GM18508 (cell line): ENCODE data around the gene LSM6.
A peak's percentile ranks its signal among the peaks of the same experiment; 100 is the strongest.

Experiments used
- ATAC-seq: cut with Tn5 transposase; IDR thresholded peaks from one replicate; pipeline ENCODE4 v1.9.1; 2021; ENCODE audit warnings: moderate number of reproducible peaks; ENCODE audit not compliant: insufficient read depth, unreplicated experiment

The LSM6 gene

DNA sequence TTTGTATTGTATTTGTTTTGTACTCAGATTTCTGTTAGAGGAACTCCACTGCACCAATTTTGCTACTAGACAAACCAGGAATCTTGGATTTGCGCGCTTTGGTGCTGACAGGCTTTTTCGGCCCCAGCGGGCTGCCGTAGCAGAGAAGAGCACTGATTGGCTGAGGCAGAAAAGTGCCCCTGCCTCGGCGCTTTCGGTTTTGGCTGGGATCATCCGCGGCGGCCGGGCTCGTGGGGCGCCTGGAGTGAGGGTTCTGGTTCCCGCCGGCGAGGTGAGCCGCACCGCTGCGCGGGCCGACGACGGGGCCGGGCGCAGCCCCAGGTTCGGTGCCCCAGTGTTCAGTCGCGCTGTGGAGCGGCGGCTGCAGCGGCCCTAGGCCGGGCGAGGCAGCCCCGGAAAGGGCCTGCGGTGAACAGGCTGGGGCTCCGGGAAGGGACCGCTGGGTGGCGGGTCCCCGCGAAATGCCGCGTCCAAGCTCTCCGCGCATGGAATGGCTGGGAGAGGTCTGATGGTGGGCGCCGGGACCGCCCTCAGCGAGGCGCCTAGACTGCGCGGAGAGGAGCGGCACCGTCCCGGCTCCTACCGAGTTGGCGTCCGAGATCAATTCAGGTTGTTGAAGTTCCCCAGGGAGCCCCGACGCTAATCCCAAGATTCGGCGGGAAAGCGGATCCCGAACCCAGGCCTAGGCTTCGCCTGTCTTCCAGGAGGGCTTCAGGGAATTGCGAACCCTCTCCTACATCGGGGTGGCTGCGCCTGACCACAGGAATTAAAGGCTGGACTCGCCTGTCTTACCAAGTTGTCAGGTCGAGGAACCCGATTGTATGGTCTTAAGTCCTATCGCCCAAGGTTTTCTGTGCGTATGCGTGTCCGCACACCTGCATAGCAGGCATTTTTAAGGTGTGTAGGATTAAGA is at the start of gene LSM6:
Gene LSM6, plus strand, starts transcription at position 178 of the 913 bp plus-strand sequence. CDS start 7,204 bp downstream, outside the sequence.
- ATAC-seq: peak; percentile 84

- peak; percentile 100 for ATAC-seq
These were observed 43.1 kb upstream of the LSM6 start for GRCh38 chr4:146132445-146132844.

- no peak for ATAC-seq
These were observed 40.6 kb upstream of the LSM6 start for GRCh38 chr4:146134761-146135445.

GRCh38 chr4:146135941-146136340 is 39.6 kb upstream of the LSM6 start:
- no peak for ATAC-seq

- no peak for ATAC-seq
These were observed 32.8 kb upstream of the LSM6 start for GRCh38 chr4:146142768-146143167.

- ATAC-seq: no peak
These were observed 31.6 kb upstream of the LSM6 start for GRCh38 chr4:146143888-146144287.

DNA sequence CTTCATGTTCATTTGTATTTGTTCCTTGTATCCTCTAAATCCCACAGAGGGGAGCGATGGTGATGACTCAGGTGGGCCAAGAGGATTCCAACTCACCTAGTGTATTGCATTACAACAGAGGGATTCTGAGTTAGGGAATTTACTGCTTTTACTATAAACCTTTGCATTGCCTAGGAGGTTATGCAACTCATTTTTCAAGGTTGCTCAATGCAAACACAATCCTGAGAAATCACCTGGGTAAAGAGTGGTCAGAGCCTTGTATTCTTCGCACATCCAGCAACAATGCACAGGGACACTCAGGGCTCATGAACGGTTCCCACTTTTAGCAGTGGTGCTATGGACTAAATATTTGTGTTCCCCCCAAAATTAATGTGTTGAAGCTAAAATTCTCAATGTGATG is 28.6 kb upstream of the LSM6 start:
- no peak for ATAC-seq

GRCh38 chr4:146148021-146148420 is 27.5 kb upstream of the LSM6 start:
- ATAC-seq: no peak

- ATAC-seq: no peak
These were observed 21.5 kb upstream of the LSM6 start for GRCh38 chr4:146154057-146154456.

- ATAC-seq: no peak
These were observed 20.3 kb upstream of the LSM6 start for GRCh38 chr4:146155152-146155724.

DNA sequence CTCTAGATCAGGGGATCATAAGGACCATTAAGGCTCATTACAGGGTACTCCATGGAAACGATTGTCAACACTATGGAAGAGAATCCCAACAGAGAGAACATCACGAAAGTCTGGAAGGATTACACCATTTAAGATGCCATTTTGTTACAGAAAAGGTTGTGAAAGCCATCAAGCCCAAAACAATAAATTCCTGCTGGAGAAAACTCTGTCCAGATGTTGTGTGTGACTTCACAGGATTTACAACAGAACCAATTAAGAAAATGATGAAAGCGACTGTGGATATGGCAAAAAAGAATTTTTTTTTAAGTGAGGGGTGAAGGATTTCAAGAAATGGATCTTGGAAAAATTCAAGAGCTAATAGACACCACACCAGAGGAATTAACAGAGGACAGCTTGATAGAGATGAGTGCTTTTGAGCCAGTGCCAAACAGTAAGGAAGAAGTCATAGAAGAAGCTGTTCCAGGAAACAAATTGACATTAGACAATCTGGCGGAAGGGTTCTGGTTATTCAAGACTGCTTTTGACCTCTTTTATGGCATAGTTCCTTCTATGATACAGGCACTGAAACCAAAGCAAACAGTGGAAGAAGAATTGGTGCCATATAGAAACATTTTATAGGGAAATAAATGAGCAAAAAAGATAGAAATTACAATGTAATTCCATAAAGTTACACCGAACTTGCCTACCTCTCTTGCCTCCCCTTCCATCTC is 17.3 kb upstream of the LSM6 start:
- ATAC-seq: no peak

DNA sequence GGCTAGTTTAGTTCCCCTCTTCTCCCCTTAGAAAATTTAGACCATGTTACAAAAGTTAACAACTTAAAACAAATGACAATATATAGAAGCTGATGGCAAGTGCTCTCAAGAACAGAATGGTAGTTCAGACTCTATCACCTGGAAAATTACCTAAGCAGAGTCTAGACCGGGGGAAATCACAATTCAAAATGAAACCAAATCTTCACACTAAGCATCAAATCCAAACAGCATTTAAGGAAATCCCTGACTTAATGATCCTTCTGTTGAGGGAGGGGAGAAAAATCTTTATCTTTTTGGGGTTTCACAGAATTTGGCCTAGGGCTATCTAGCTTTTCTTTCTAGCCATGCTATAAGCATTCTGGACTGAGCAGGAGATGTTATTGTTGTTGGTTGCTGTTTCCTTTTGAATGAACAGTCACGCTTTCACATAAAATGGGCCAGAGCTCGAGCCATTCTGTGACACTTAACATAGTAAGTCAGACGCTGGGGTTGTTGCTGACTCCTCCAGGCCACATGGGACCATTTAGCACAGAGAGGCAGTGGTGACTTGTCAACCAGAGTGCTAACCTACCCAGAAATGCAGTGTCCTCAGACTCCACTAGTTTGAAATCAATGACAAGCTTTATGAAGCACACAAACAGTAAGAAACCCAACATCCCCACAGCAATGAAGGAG is 16.0 kb upstream of the LSM6 start:
- ATAC-seq: peak; percentile 74

- no peak for ATAC-seq
These were observed 14.3 kb upstream of the LSM6 start for GRCh38 chr4:146161243-146161642.

- no peak for ATAC-seq
These were observed 10.3 kb upstream of the LSM6 start for GRCh38 chr4:146165221-146165620.

DNA sequence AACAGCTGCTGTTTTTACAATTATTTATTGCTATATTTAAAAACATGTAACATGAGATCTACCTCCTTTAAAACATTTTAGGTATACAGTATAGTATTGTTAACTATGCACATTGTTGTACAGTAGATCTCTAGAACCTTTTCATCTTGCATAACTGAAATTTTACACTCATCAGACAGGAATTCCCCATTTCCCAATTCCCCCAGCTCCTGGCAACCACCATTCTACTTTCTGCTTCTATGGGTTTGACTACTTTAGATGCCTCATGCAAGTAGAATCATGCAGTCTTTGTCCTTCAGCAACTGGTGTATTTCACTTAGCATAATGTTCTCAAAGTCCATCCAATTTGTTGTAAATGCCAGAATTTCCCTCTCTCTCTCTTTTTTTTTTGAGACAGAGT is 9.7 kb upstream of the LSM6 start:
- no peak for ATAC-seq

GRCh38 chr4:146170149-146170548 is 5.4 kb upstream of the LSM6 start:
- ATAC-seq: no peak

- no peak for ATAC-seq
These were observed 1.4 kb downstream of the LSM6 start for GRCh38 chr4:146176891-146177290.

GRCh38 chr4:146178126-146178525 is 2.6 kb downstream of the LSM6 start:
- no peak for ATAC-seq

DNA sequence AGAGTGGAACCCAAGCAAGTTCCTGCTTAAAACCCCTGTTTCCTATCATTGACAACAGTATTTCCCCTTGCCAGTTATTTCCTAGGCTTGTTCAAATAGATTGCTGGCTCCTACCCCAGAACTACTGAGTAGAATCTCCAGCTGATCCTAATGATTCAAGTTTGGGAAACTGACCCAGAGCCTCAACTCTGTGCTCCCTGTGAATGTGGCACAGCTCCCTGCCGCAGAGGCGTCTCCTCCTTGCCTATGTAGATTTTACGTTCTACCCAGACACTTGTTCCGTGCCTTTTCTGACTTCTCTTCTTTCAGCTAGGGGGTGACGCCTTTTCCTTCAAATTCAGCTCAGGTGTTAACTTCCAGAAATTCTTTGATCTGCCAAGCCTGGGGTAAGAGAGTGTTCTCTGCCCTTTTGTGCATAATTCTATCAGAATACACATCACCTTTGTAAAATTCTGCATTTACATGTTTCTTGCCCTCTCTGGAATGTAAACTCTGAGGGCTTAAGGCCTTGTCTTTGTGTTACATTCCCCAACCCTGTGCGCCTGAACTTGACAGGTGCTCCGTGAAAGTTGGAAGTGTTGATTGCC is 4.4 kb downstream of the LSM6 start:
- ATAC-seq: no peak

GRCh38 chr4:146182443-146182842 is 6.9 kb downstream of the LSM6 start:
- no peak for ATAC-seq
